Measurements from ENCODE around the gene OOEP. TPM values are rescaled to one million over a fixed set of nuclear protein-coding genes. Genes with fewer than 3 reads are reported as not detected.

Gene OOEP
- total RNA-seq, 4 donors from 2014 or later = not detected

GRCh38 chr6:73362358-73362757, 7.3 kb downstream of the OOEP start, which contains the start of gene KHDC3L:
Gene KHDC3L, plus strand, starts transcription at chr6:73362658. Its CDS starts 72 bp downstream, at chr6:73362730.
- Histone ChIP-seq H3K27me3 (no peaks in the 10 kb centered on the region), H3K4me1 (no peaks in the 10 kb centered on the region), H3K36me3 (no peaks in the 10 kb centered on the region), H3K27ac (no peak within 1 kb of the TSS), H3K4me3 (no peak within 1 kb of the TSS), H3K9me3 (no peaks in the 10 kb centered on the region)
- TF ChIP-seq POLR2A (IDR thresholded peaks at IDR 0.05) (no peak), CTCF (IDR thresholded peaks at IDR 0.05) (no peak)
- intact Hi-C loops (cut with DNase I; ENCODE audit: low total_unique reads) = no loop called here
- no peak for DNase-seq

- no peak for DNase-seq
- intact Hi-C loops (cut with DNase I; ENCODE audit: low total_unique reads) = no loop called here
- no peaks in the 10 kb centered on the region for H3K27me3 ChIP-seq
- no peaks in the 10 kb centered on the region for H3K4me1 ChIP-seq
- no peak within 1 kb of the TSS for H3K4me3 ChIP-seq
- no peak within 1 kb of the TSS for H3K27ac ChIP-seq
- TF ChIP-seq CTCF (IDR thresholded peaks at IDR 0.05) (no peak), POLR2A (IDR thresholded peaks at IDR 0.05) (no peak)
- H3K9me3 ChIP-seq = no peaks in the 10 kb centered on the region
- no peaks in the 10 kb centered on the region for H3K36me3 ChIP-seq
These were observed 15.8 kb downstream of the OOEP start, which contains the start of gene DPPA5 for GRCh38 chr6:73353636-73354593. Gene DPPA5, minus strand, starts transcription at chr6:73354276. Its CDS starts 51 bp downstream, at chr6:73354225.

GRCh38 chr6:73349311-73349710, 20.4 kb downstream of the OOEP start:
- H3K27me3 ChIP-seq = no peaks in the 10 kb centered on the region
- intact Hi-C loops (cut with DNase I; ENCODE audit: low total_unique reads) = no loop called here
- no peaks in the 10 kb centered on the region for H3K36me3 ChIP-seq
- H3K9me3 ChIP-seq = no peaks in the 10 kb centered on the region
- H3K27ac ChIP-seq = no peak overlapping the region
- no peak for DNase-seq
- H3K4me1 ChIP-seq = no peaks in the 10 kb centered on the region
- TF ChIP-seq POLR2A (IDR thresholded peaks at IDR 0.05) (no peak), CTCF (IDR thresholded peaks at IDR 0.05) (no peak)
- H3K4me3 ChIP-seq = no peak overlapping the region

- TF ChIP-seq CTCF (IDR thresholded peaks at IDR 0.05) = no peak
- intact Hi-C loops (cut with DNase I; ENCODE audit: low total_unique reads) = no loop called here
- H3K36me3 ChIP-seq = no peaks in the 10 kb centered on the region
- no peak for DNase-seq
- no peak overlapping the region for H3K4me3 ChIP-seq
- H3K27ac ChIP-seq = no peak overlapping the region
- H3K9me3 ChIP-seq = no peaks in the 10 kb centered on the region
- H3K4me1 ChIP-seq = no peaks in the 10 kb centered on the region
- no peaks in the 10 kb centered on the region for H3K27me3 ChIP-seq
These were observed 21.0 kb downstream of the OOEP start for GRCh38 chr6:73348550-73349204.

GRCh38 chr6:73343164-73343563, 26.5 kb downstream of the OOEP start:
- Histone ChIP-seq H3K27me3 (no peaks in the 10 kb centered on the region), H3K9me3 (no peaks in the 10 kb centered on the region), H3K4me1 (no peaks in the 10 kb centered on the region), H3K27ac (no peak overlapping the region), H3K4me3 (no peak overlapping the region), H3K36me3 (no peaks in the 10 kb centered on the region)
- DNase-seq = no peak
- TF ChIP-seq POLR2A (IDR thresholded peaks at IDR 0.05) (no peak), CTCF (IDR thresholded peaks at IDR 0.05) (no peak)
- intact Hi-C loops (cut with DNase I; ENCODE audit: low total_unique reads) = no loop called here
